Ascending aorta (tissue), 2 donors: Measurements from ENCODE around the gene VMO1. TPM values are rescaled to one million over a fixed set of nuclear protein-coding genes. Genes with fewer than 3 reads are reported as not detected.

Experiments used
- DNase-seq, 2 donors: peaks; one replicate each; pipeline ENCODE4 v3.0.0-alpha.2; 2019; ENCODE audit warnings: low spot score in 2 of 2
- H3K27ac ChIP-seq, 2 donors: fragments of 200-600 bp; sonication (generic); one replicate each; pipeline ENCODE4 v1.5.1; 2016 to 2017; ENCODE audit warnings: mild to moderate bottlenecking in 1 of 2
- H3K27me3 ChIP-seq: fragments of 200-600 bp; sonication (generic); one replicate; pipeline ENCODE4 v1.5.1; 2017
- H3K36me3 ChIP-seq, 2 donors: fragments of 200-600 bp; sonication (generic); one replicate each; pipeline ENCODE4 v1.5.1; 2016
- H3K4me1 ChIP-seq, 2 donors: fragments of 200-600 bp; sonication (generic); one replicate each; pipeline ENCODE4 v1.5.1; 2016 to 2017; ENCODE audit warnings: mild to moderate bottlenecking in 1 of 2
- H3K4me3 ChIP-seq, 2 donors: fragments of 200-600 bp; sonication (generic); one replicate each; pipeline ENCODE4 v1.5.1; 2016 to 2017; ENCODE audit warnings: mild to moderate bottlenecking in 1 of 2
- H3K9me3 ChIP-seq, 2 donors: fragments of 200-600 bp; sonication (generic); one replicate each; pipeline ENCODE4 v1.5.1; 2016
- intact Hi-C: fragments of 100-400 bp; cut with DNase I; formaldehyde crosslinking; loops from one replicate; pipeline ENCODE4 v1.15.1; 2023
- total RNA-seq: library from RNA; depleted of rRNA; stranded (reverse); fragments of >200 nt; gene quantifications from one replicate; pipeline ENCODE4 v1.1.0, GENCODE V29; 2016
- TF ChIP-seq, protein P1 (sequence below), 3 experiments: fragments of 200-600 bp in 2 of 3; fragments of 450-650 bp in 1 of 3; sonication (generic) in 2 of 3; IDR thresholded peaks; one replicate each; pipeline ENCODE4 v1.5.1; 2016 to 2019; ENCODE audit warnings: antibody characterized with exemption in 3 of 3, mild to moderate bottlenecking in 1 of 3, moderate library complexity in 1 of 3

VMO1 gene
- total RNA-seq, 1 donor from 2014 or later: not detected

GRCh38 chr17:4807605-4808377 lies 21.6 kb upstream of the VMO1 start:
- TF ChIP-seq, protein P1, sequence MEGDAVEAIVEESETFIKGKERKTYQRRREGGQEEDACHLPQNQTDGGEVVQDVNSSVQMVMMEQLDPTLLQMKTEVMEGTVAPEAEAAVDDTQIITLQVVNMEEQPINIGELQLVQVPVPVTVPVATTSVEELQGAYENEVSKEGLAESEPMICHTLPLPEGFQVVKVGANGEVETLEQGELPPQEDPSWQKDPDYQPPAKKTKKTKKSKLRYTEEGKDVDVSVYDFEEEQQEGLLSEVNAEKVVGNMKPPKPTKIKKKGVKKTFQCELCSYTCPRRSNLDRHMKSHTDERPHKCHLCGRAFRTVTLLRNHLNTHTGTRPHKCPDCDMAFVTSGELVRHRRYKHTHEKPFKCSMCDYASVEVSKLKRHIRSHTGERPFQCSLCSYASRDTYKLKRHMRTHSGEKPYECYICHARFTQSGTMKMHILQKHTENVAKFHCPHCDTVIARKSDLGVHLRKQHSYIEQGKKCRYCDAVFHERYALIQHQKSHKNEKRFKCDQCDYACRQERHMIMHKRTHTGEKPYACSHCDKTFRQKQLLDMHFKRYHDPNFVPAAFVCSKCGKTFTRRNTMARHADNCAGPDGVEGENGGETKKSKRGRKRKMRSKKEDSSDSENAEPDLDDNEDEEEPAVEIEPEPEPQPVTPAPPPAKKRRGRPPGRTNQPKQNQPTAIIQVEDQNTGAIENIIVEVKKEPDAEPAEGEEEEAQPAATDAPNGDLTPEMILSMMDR (IDR thresholded peaks at IDR 0.05): no peak
- Histone ChIP-seq H3K4me1 (peaks cover 14 to 15% of the 10 kb centered on the region in 2 donors), H3K9me3 (no peaks in the 10 kb centered on the region), H3K27ac (peak overlapping the region in 1 of 2 donors; percentile 70), H3K4me3 (peak overlapping the region; percentile 71 to 91), H3K27me3 (no peaks in the 10 kb centered on the region), H3K36me3 (peaks cover 3 to 5% of the 10 kb centered on the region in 2 donors)
- DNase-seq: peak in 1 of 2 donors; percentile 67
- intact Hi-C loops: loop anchor here (1.0 kb wide), 1 partner anchor 17 kb away; no protein-coding TSS in a partner anchor

DNA sequence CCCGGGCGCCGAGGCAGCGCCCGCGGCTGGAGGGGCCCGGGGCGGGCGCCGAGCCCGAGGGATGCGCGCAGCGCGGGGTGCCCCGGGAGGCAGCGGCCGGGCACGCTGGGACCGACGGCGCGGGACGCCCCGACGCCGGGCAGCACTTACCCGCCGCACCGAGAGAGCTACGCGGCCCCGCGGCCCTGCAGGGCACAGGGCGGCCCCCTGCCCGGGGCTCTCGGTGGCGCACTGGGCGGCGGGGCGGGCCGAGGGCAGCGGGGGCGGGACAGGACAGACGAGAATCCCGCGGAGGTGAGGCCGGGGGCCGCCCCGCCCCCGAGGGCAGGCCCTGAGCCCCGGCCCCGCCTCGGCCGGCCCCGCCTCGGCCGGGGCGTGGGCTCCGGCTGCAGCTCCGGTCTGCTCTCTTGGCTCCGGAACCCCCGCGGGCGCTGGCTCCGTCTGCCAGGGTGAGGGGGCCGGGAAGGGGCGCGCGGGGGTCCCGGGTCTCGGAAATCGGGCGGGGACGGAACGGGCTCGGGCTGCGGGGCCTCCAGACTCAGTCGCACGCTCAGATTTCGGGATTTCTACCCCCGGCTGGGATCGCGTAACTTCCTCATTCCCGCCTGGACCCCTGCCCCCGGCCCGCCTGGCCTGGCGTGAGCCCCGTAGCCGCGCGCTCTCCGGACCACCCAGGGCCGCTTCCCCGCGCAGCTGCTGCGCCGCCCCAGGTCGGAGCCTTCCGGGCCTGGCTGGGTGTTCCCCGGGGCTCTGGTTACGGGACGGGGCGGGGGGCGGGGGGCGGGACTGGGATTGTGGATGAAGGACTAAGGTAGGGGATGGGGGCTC lies 20.8 kb upstream of the VMO1 start, which contains the start of gene PLD2:
Gene PLD2, plus strand, starts transcription at position 376 of the 828 bp plus-strand sequence. CDS start 621 bp downstream, outside the sequence.
- H3K9me3 ChIP-seq: no peaks in the 10 kb centered on the region
- peak; percentile 53 to 90 for DNase-seq
- intact Hi-C loops: loop anchor here (1.0 kb wide), 1 partner anchor 17 kb away; no protein-coding TSS in a partner anchor

GRCh38 chr17:4806456-4806776 lies 20.3 kb upstream of the VMO1 start:
- intact Hi-C loops: no loop called here
- peaks cover 3 to 5% of the 10 kb centered on the region in 2 donors for H3K36me3 ChIP-seq
- H3K4me1 ChIP-seq: peaks cover 14 to 15% of the 10 kb centered on the region in 2 donors
- TF ChIP-seq, protein P1 (IDR thresholded peaks at IDR 0.05): no peak
- H3K4me3 ChIP-seq: peak overlapping the region; percentile 71 to 91
- no peak for DNase-seq
- H3K9me3 ChIP-seq: no peaks in the 10 kb centered on the region
- H3K27ac ChIP-seq: peak overlapping the region in 1 of 2 donors; percentile 70
- H3K27me3 ChIP-seq: no peaks in the 10 kb centered on the region

More for the DNA sequence above, 20.8 kb upstream of the VMO1 start, which contains the start of gene PLD2:
- peaks cover 14 to 15% of the 10 kb centered on the region in 2 donors for H3K4me1 ChIP-seq
- peak within 1 kb of the TSS; percentile 70 to 71 for H3K27ac ChIP-seq
- H3K27me3 ChIP-seq: no peaks in the 10 kb centered on the region
- TF ChIP-seq, protein P1 (IDR thresholded peaks at IDR 0.05): no peak
- peak within 1 kb of the TSS; percentile 71 to 91 for H3K4me3 ChIP-seq
- H3K36me3 ChIP-seq: peaks cover 3 to 5% of the 10 kb centered on the region in 2 donors

- H3K36me3 ChIP-seq: peaks cover 13 to 21% of the 10 kb centered on the region in 2 donors
- intact Hi-C loops: no loop called here
- H3K27me3 ChIP-seq: no peaks in the 10 kb centered on the region
- H3K4me1 ChIP-seq: peaks cover 0 to 5% of the 10 kb centered on the region in 2 donors
- H3K27ac ChIP-seq: no peak within 1 kb of the TSS
- TF ChIP-seq, protein P1 (IDR thresholded peaks at IDR 0.05): no peak
- no peak within 1 kb of the TSS for H3K4me3 ChIP-seq
- DNase-seq: no peak
- H3K9me3 ChIP-seq: no peaks in the 10 kb centered on the region
These were observed 16.1 kb upstream of the VMO1 start, which contains the start of gene C17orf114 for GRCh38 chr17:4802228-4802627. Gene C17orf114, minus strand, starts transcription at chr17:4802328.

- DNase-seq: no peak
These were observed 14.5 kb upstream of the VMO1 start for GRCh38 chr17:4800462-4801196.

More at GRCh38 chr17:4800462-4801196, 14.5 kb upstream of the VMO1 start:
- Histone ChIP-seq H3K36me3 (peaks cover 13 to 22% of the 10 kb centered on the region in 2 donors), H3K4me3 (no peak overlapping the region), H3K27ac (no peak overlapping the region), H3K4me1 (peaks cover 0 to 7% of the 10 kb centered on the region in 2 donors), H3K27me3 (no peaks in the 10 kb centered on the region), H3K9me3 (no peaks in the 10 kb centered on the region)
- intact Hi-C loops: no loop called here
- TF ChIP-seq, protein P1 (IDR thresholded peaks at IDR 0.05): no peak
